HG02840 (cell line): ENCODE data around the gene FUT8.

ENCODE experiments used
- ATAC-seq: cut with Tn5 transposase; IDR thresholded peaks from one replicate; pipeline ENCODE4 v1.9.1; 2021; ENCODE audit warnings: mild to moderate bottlenecking, moderate library complexity, moderate number of reproducible peaks; ENCODE audit not compliant: unreplicated experiment, low FRiP score

FUT8 gene

DNA sequence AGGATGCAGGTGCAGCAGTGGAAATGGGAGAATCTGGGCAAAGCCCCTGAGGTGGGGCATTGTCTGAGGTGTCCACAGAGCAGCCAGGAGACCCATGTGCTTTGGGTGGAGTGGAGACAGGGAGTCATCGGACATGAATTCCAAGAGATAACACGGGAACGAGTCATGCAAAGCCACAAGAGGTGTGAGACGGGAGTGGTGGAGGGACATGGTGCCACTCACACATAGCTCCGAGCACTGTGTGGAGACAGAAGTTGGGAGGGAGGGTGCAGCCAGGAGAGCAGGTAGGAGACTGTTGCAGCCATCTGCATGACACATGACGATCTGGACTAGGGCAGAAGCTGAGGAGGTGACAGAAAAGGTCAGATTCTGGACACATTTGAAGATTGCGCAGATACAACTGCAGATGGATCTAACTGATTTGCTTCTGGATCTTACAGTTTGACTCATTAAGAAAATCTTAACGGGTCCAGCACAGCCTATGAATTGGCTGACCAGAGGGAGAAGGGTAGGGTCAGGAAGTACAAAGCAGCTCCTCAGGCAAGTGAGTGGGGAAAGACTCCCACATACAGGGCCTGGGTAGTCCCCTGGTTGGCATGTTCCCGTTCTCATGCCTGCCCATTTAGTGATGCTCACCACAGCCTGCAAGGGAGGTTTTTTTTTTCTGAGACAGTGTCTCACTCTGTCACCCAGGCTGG, 379.8 kb downstream of the FUT8 start:
- ATAC-seq: no peak
